GM21825 (cell line): Measurements from ENCODE around the gene AMY1B.
"Not testable (repeated sequence)": the region's sequence is repeated elsewhere in the genome, so short reads cannot be mapped to it uniquely, and the experiment has no call there.

Experiments used
- ATAC-seq: cut with Tn5 transposase; IDR thresholded peaks from one replicate; pipeline ENCODE4 v1.9.1; 2021; ENCODE audit warnings: mild to moderate bottlenecking, moderate library complexity; ENCODE audit not compliant: unreplicated experiment

Gene AMY1B

GRCh38 chr1:103696110-103696509 is at the start of gene AMY1B:
Gene AMY1B (minus strand): TSS chr1:103696210. CDS start chr1:103695639, 571 bp downstream.
- not testable (repeated sequence) for ATAC-seq

GRCh38 chr1:103745040-103745439 is 49.0 kb upstream of the AMY1B start:
- ATAC-seq, result not testable (repeated sequence)

DNA sequence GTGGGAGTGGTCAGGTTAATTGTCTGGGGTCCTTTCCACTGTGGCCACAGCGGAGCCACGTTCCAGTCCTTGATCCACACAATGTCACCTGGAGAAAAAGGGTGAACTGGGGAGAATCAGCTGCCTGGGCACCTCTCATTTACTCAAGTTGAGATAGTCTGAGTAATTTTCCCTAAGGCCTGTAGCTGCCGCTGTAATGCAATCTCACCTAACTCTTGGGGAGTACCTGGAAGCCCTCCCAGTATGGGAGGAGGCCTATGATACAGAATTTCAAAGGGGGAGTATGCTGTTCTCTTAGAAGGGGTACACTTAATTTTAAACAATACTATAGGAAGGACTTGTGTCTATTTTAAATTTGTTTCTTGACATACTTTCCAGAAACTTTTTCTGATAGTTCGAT is 48.4 kb upstream of the AMY1B start:
- ATAC-seq, result not testable (repeated sequence)

DNA sequence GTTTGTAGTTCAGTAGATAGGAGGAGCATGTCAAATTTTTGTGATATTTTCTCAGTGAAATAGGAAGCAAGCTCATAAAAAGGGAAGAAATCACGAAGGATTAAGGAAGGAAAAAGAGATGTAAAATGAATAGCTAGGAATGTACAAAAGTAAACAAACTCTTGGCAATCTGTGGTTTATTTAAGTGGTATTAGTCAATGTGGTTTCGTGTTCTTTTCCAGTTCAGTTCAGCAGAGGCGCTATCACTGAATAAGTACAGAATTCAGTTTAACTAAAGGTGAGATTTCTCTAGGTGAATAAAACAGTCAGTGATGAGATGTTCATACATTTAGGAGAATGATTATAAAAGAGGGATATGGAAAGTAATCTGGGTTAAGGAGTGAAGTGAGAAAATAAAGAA is 42.0 kb upstream of the AMY1B start:
- not testable (repeated sequence) for ATAC-seq

DNA sequence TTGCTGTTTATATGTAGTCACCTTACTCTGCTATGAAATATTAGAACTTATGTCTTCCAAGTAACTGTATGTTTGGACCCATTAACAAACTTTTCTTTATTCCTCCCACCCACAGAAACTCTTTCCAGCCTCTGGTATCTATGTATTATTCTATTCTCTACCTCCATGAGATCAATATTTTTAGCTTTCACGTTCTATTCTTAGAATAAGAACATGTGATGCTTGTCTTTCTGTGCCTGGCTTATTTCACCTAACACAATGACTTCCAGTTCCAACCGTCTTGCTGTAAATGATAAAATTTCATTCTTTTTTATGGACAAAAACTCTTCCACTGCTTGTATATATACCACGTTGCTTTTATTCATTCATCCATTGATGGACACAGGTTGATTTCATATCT is 39.3 kb upstream of the AMY1B start:
- not testable (repeated sequence) for ATAC-seq

- ATAC-seq, result not testable (repeated sequence)
Observed at GRCh38 chr1:103721473-103721872, 25.5 kb upstream of the AMY1B start.

DNA sequence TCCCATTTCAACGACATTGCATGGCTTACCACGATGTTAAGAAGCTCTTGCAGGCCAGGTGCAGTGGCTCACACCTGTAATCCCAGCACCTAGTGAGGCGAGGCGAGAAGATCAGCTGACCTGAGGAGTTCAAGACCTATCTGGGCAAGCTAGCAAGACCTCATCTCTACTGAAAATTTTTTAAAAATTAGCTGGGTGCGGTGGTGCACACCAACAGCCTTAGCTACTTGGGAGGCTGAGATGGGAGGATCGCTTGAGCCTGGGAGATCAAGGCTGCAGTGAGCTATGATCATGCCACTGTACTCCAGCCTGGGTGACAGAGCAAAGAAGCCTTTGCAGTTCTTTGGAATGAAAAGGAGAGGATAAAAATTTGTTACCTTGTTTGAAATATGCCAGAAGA is 21.4 kb upstream of the AMY1B start:
- ATAC-seq, result not testable (repeated sequence)

- ATAC-seq, result not testable (repeated sequence)
Observed at GRCh38 chr1:103710381-103710780, 14.4 kb upstream of the AMY1B start.

DNA sequence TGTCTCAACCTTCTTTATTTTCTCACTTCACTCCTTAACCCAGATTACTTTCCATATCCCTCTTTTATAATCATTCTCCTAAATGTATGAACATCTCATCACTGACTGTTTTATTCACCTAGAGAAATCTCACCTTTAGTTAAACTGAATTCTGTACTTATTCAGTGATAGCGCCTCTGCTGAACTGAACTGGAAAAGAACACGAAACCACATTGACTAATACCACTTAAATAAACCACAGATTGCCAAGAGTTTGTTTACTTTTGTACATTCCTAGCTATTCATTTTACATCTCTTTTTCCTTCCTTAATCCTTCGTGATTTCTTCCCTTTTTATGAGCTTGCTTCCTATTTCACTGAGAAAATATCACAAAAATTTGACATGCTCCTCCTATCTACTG is 11.7 kb upstream of the AMY1B start:
- ATAC-seq, result not testable (repeated sequence)

DNA sequence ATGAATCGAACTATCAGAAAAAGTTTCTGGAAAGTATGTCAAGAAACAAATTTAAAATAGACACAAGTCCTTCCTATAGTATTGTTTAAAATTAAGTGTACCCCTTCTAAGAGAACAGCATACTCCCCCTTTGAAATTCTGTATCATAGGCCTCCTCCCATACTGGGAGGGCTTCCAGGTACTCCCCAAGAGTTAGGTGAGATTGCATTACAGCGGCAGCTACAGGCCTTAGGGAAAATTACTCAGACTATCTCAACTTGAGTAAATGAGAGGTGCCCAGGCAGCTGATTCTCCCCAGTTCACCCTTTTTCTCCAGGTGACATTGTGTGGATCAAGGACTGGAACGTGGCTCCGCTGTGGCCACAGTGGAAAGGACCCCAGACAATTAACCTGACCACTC is 5.2 kb upstream of the AMY1B start:
- not testable (repeated sequence) for ATAC-seq

DNA sequence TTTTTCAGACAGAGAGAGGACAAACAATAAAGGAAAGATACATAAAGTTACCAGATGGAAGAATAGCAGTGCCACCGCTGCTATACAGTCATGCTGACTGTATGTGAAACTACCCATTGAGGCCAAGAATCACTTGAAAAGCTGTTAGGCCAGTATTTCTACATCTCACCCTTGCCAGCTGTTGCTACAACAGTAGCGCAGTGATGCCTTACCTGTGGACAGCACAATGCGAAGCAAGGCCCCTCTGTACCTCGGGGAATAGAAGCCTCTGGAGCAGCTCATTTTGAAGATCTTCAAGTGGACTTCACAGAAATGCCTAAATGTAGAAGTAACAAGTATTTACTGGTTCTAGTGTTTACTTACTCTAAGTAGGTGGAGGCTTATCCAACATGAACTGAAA is 4.7 kb upstream of the AMY1B start:
- not testable (repeated sequence) for ATAC-seq

- not testable (repeated sequence) for ATAC-seq
Observed at GRCh38 chr1:103697430-103697829, 1.4 kb upstream of the AMY1B start.

DNA sequence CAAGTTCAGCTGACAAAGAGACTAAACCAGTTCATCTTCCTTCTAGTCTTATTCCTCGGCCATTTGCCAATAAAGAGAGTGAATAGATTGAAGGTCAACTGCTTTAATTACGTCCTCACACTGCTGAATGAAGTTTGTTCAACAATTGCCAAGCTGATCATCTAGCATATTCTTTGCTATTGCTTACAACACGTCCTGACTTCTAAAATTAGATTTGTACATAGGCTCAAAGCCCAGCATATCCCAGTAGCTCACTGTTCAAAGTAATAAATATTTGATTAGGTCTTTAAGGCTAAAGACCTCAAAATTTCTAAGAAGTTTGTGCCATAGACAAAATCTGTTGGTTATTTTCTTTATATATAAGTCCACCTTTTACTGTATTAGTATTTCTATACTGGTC is 19.7 kb downstream of the AMY1B start:
- ATAC-seq, result not testable (repeated sequence)

DNA sequence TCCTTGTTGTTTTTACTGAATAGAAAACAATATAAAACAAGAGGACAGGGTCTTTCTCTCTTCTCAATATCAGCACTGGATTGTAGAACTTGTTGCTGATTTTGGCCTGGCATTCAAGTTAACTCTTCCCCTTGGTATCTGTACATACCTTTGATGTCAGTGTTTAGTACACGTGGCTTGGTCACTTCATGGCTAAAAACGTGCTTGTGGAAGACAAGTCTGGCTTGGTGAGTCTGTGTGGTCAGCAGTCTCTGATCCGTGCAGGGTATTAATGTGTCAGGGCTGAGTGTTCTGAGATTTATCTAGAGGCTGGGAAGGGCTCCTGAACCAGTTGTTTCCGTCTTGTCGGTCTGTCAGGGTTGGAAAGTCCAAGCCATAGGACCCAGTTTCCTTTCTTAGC is 40.5 kb downstream of the AMY1B start, which contains the start of gene AMY1A:
Gene AMY1A (plus strand): TSS at position 301 of the 400 bp plus-strand sequence. CDS start 571 bp downstream, outside the sequence.
- ATAC-seq, result not testable (repeated sequence)

DNA sequence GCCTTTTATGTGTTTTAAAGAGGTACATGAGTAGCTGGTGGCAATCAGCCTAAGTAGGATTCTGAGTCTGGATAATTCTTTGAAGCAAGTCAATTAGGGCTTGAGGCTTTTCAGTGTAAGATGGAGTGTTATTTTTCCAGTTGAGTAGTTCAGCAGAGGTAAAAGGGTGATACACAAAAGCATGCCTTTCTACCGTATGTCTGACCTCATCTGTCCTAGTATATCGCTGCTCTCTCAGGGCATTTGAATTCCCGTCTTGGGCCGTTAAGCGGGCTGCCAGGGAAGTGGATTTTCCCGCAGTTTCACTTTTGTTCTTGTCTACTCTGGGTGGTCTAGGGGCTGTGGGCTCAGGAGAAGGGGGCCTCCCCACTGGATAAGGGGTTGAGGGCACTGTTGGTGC is 41.9 kb downstream of the AMY1B start:
- ATAC-seq, result not testable (repeated sequence)

GRCh38 chr1:103650889-103651288 is 45.1 kb downstream of the AMY1B start:
- not testable (repeated sequence) for ATAC-seq

- ATAC-seq, result not testable (repeated sequence)
Observed at GRCh38 chr1:103650305-103650704, 45.7 kb downstream of the AMY1B start.

GRCh38 chr1:103643908-103644307 is 52.1 kb downstream of the AMY1B start:
- ATAC-seq, result not testable (repeated sequence)

GRCh38 chr1:103641194-103641593 is 54.8 kb downstream of the AMY1B start:
- ATAC-seq, result not testable (repeated sequence)
